ENCODE data around the gene TECPR1. TPM values are rescaled to one million over a fixed set of nuclear protein-coding genes. Genes with fewer than 3 reads are reported as not detected.

The TECPR1 gene
- total RNA-seq, 1 experiment from 2014 or later: 4.8 TPM

- no peak overlapping the region for H3K4me3 ChIP-seq
- no peak for DNase-seq
- no peaks in the 10 kb centered on the region for H3K27me3 ChIP-seq
- no peaks in the 10 kb centered on the region for H3K36me3 ChIP-seq
- H3K9me3 ChIP-seq: no peaks in the 10 kb centered on the region
Measured at GRCh38 chr7:98168904-98169621, 83.0 kb downstream of the TECPR1 start.

- no peaks in the 10 kb centered on the region for H3K27me3 ChIP-seq
- no peaks in the 10 kb centered on the region for H3K36me3 ChIP-seq
- H3K9me3 ChIP-seq: no peaks in the 10 kb centered on the region
- peak; percentile 18 for DNase-seq
- H3K4me3 ChIP-seq: no peak overlapping the region
Measured at GRCh38 chr7:98168181-98168903, 83.7 kb downstream of the TECPR1 start.

GRCh38 chr7:98167653-98168052 lies 84.4 kb downstream of the TECPR1 start:
- H3K36me3 ChIP-seq: no peaks in the 10 kb centered on the region
- H3K27me3 ChIP-seq: no peaks in the 10 kb centered on the region
- DNase-seq: no peak
- no peak overlapping the region for H3K4me3 ChIP-seq
- H3K9me3 ChIP-seq: no peaks in the 10 kb centered on the region

DNA sequence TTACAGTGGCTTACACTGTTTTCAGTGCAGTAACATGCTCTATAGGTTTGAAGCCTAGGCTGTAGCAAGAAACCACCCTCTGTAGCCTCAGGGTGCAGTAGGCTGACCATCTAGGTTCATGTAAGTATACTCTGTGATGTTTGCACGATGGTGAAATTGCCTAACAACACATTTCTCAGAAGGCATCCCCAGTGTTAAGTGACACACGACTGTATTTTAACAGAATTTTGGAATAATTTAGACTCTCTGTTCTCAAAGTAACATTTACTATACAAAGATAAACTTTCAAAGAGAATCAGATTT lies 85.4 kb downstream of the TECPR1 start:
- DNase-seq: no peak
- Histone ChIP-seq H3K27me3 (no peaks in the 10 kb centered on the region), H3K36me3 (no peaks in the 10 kb centered on the region), H3K9me3 (no peaks in the 10 kb centered on the region), H3K4me3 (no peak overlapping the region)

GRCh38 chr7:98165827-98166667 lies 86.0 kb downstream of the TECPR1 start:
- no peak for DNase-seq
- H3K9me3 ChIP-seq: no peaks in the 10 kb centered on the region

More at GRCh38 chr7:98165827-98166667, 86.0 kb downstream of the TECPR1 start:
- H3K36me3 ChIP-seq: no peaks in the 10 kb centered on the region
- no peak overlapping the region for H3K4me3 ChIP-seq
- H3K27me3 ChIP-seq: no peaks in the 10 kb centered on the region

Other genes starting within 250 kb of the TECPR1 start
- gene LMTK2, start 145.4 kb downstream of the TECPR1 start, total RNA-seq (2014; rRNA removed; shearing (Covaris generic); ENCODE audit: low replicate concordance): 2.6 and 4.8 TPM in 2 replicates
- gene BHLHA15, start 40.8 kb downstream of the TECPR1 start, total RNA-seq (2014; rRNA removed; shearing (Covaris generic); ENCODE audit: low replicate concordance): 0.74 TPM in 1 of 2 replicates, not detected in the other
- gene BRI3, start 29.5 kb upstream of the TECPR1 start, total RNA-seq (2014; rRNA removed; shearing (Covaris generic); ENCODE audit: low replicate concordance): 12.5 and 37.3 TPM in 2 replicates
- 9.6 and 11.0 TPM in 2 replicates for gene BAIAP2L1, start 148.9 kb upstream of the TECPR1 start, total RNA-seq (2014; rRNA removed; shearing (Covaris generic); ENCODE audit: low replicate concordance)